Measurements from ENCODE around the gene FER1L5. TPM values are rescaled to one million over a fixed set of nuclear protein-coding genes. Genes with fewer than 3 reads are reported as not detected.

Gene FER1L5
- total RNA-seq, 4 donors from 2014 or later: not detected

DNA sequence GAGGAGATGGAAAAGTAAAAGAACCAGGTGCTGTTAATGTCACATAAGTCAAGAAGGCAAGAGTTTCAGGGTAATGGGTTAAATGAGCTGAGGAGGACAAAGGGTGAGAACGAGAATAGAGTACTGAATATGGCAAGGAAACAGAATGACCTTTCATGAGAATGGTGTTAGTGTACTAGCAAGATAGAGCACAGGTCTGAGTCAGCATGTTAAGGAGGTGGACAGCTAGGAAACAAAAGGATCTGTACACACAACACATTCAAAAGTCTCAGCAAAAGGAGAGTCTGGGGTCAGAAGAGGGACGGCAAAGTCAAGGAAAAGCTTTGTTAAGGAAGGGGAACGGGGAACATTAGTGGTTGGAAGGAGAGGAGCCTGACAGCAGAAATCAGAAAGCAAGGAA lies 68.4 kb downstream of the FER1L5 start:
- Histone ChIP-seq H3K36me3 (peaks cover 6 to 100% of the 10 kb centered on the region in 2 donors), H3K27ac (no peak overlapping the region), H3K4me3 (no peak overlapping the region), H3K4me1 (no peaks in the 10 kb centered on the region), H3K27me3 (no peaks in the 10 kb centered on the region), H3K9me3 (no peaks in the 10 kb centered on the region)
- no peak for TF ChIP-seq POLR2A (IDR thresholded peaks at IDR 0.05)
- TF ChIP-seq, protein P1, sequence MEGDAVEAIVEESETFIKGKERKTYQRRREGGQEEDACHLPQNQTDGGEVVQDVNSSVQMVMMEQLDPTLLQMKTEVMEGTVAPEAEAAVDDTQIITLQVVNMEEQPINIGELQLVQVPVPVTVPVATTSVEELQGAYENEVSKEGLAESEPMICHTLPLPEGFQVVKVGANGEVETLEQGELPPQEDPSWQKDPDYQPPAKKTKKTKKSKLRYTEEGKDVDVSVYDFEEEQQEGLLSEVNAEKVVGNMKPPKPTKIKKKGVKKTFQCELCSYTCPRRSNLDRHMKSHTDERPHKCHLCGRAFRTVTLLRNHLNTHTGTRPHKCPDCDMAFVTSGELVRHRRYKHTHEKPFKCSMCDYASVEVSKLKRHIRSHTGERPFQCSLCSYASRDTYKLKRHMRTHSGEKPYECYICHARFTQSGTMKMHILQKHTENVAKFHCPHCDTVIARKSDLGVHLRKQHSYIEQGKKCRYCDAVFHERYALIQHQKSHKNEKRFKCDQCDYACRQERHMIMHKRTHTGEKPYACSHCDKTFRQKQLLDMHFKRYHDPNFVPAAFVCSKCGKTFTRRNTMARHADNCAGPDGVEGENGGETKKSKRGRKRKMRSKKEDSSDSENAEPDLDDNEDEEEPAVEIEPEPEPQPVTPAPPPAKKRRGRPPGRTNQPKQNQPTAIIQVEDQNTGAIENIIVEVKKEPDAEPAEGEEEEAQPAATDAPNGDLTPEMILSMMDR (IDR thresholded peaks at IDR 0.05): no peak
- no peak for TF ChIP-seq POLR2AphosphoS5 (IDR thresholded peaks at IDR 0.05)
- no peak for TF ChIP-seq EP300 (IDR thresholded peaks at IDR 0.05)
- 70 to 76% methylated on average over 2 to 3 of the region's 3 CpGs for WGBS, 2 donors (ENCODE audit: low coverage in 1 of 2)
- ATAC-seq: no peak

DNA sequence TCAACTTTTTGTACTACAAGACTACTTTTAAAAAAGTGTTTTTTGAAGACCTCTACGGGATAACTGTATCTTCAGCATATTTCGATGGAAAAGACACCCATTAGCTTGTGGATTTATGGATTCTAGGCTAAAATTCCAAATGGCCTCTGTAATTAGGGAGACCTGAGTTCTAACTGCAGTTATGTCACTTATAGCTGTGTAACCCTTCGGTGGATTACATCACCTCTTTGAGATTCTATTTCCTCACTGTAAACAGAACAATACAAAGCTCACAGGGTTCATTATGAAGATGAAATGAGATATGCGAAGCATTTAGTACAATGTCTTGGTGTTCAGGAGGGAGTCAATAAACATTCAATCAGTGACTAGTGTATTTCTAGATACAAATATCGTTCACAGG lies 73.1 kb downstream of the FER1L5 start:
- Histone ChIP-seq H3K4me1 (no peaks in the 10 kb centered on the region), H3K27me3 (no peaks in the 10 kb centered on the region), H3K4me3 (no peak overlapping the region), H3K9me3 (no peaks in the 10 kb centered on the region), H3K27ac (no peak overlapping the region), H3K36me3 (peaks cover 6 to 99% of the 10 kb centered on the region in 2 donors)
- 82 to 88% methylated on average over 5 of the region's 5 CpGs for WGBS, 2 donors (ENCODE audit: low coverage in 1 of 2)
- no peak for TF ChIP-seq EP300 (IDR thresholded peaks at IDR 0.05)
- no peak for TF ChIP-seq POLR2A (IDR thresholded peaks at IDR 0.05)
- ATAC-seq: no peak

DNA sequence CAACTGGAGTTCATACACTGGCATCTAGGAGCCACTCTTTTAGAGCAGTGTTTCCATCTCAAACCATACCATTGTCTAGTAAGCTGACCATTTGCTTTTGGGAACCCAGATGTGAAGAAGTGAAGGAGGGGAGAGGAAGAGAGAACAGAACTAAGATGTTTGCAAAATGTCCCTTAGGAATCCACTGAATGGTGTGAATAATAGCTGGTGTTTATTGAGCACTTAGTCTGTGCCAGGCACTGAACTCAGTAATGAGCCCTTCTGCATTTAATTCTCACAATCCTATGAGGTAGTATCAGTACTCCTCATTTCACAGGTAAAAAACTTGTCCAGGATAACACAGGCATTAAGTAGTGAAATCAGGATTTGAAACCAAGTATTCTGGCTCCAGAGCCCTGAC lies 73.8 kb downstream of the FER1L5 start:
- H3K4me1 ChIP-seq: no peaks in the 10 kb centered on the region
- H3K27ac ChIP-seq: no peak overlapping the region
- no peak overlapping the region for H3K4me3 ChIP-seq
- H3K27me3 ChIP-seq: no peaks in the 10 kb centered on the region
- peaks cover under 1 to 95% of the 10 kb centered on the region in 2 donors for H3K36me3 ChIP-seq
- ATAC-seq: no peak
- TF ChIP-seq POLR2AphosphoS5 (IDR thresholded peaks at IDR 0.05) (no peak), POLR2A (IDR thresholded peaks at IDR 0.05) (no peak), EP300 (IDR thresholded peaks at IDR 0.05) (no peak)
- TF ChIP-seq, protein P1 (IDR thresholded peaks at IDR 0.05): no peak
- H3K9me3 ChIP-seq: no peaks in the 10 kb centered on the region

DNA sequence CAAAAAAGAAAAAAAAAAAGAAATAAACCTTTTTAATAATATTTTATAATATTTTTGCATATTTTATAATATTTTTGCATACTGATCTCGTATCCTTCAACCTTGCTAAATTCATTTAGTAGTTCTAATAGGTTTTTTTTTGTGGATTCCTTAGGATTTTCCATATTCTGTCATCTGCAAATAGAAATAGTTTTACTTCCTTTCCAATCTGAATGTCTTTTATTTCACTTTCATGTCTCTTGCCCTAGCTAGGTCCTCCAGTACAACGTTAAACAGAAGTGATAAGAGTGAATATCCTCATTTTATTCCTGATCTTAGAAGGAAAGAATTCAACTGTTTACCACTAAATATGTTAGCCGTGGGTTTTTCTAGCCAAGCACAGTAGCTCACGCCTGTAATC lies 83.6 kb downstream of the FER1L5 start:
- TF ChIP-seq EP300 (IDR thresholded peaks at IDR 0.05): no peak
- no peak for TF ChIP-seq POLR2AphosphoS5 (IDR thresholded peaks at IDR 0.05)
- TF ChIP-seq, protein P1 (IDR thresholded peaks at IDR 0.05): no peak
- no peak for TF ChIP-seq POLR2A (IDR thresholded peaks at IDR 0.05)
- H3K9me3 ChIP-seq: no peaks in the 10 kb centered on the region
- H3K4me3 ChIP-seq: no peak overlapping the region
- H3K27ac ChIP-seq: no peak overlapping the region
- H3K4me1 ChIP-seq: peaks cover 0 to 10% (median 0%) of the 10 kb centered on the region in 3 donors
- ATAC-seq: no peak
- H3K36me3 ChIP-seq: peaks cover 0 to 91% of the 10 kb centered on the region in 2 donors
- 81 to 93% methylated on average over 3 to 4 of the region's 4 CpGs for WGBS, 2 donors (ENCODE audit: low coverage in 1 of 2)
- no peaks in the 10 kb centered on the region for H3K27me3 ChIP-seq

DNA sequence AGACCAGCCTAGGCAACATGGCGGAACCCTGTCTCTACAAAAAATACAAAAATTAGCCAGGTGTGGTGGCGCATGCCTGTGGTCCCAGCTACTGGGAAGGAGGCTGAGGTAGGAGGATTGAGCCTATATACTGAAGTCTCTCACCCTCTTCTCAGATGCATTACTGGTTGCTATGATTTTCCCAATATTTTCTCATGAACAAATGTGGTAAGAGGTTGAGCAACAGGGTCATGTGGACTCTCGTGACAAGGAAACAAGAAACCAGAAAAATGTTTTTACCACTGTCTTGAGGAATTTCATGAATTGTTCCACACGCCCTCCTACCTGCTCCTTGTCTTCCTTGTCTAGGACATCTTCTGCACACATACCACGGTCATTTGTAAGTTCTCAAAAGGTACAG lies 84.9 kb downstream of the FER1L5 start:
- ATAC-seq: no peak
- H3K9me3 ChIP-seq: no peaks in the 10 kb centered on the region
- H3K4me3 ChIP-seq: no peak overlapping the region
- H3K27ac ChIP-seq: no peak overlapping the region
- TF ChIP-seq, protein P1 (IDR thresholded peaks at IDR 0.05): no peak
- no peak for TF ChIP-seq POLR2A (IDR thresholded peaks at IDR 0.05)
- TF ChIP-seq POLR2AphosphoS5 (IDR thresholded peaks at IDR 0.05): no peak
- TF ChIP-seq EP300 (IDR thresholded peaks at IDR 0.05): no peak
- 81 to 97% methylated on average over 3 to 5 of the region's 5 CpGs for WGBS, 2 donors (ENCODE audit: low coverage in 1 of 2)
- no peaks in the 10 kb centered on the region for H3K27me3 ChIP-seq
- H3K36me3 ChIP-seq: peaks cover 0 to 96% of the 10 kb centered on the region in 2 donors
- peaks cover 0 to 10% (median 0%) of the 10 kb centered on the region in 3 donors for H3K4me1 ChIP-seq
